Esophagus muscularis mucosa (tissue), 4 donors: ENCODE data around the gene PANX3. TPM values are rescaled to one million over a fixed set of nuclear protein-coding genes. Genes with fewer than 3 reads are reported as not detected.

Experiments used
- DNase-seq: peaks from one replicate; pipeline ENCODE4 v3.0.0-alpha.2; 2017; ENCODE audit errors: extremely low spot score
- H3K27ac ChIP-seq, 4 donors: fragments of 200-600 bp; sonication (generic); replicated peaks in 1 of 4; 1 replicate in 3 of 4; 2 replicates in 1 of 4; pipeline ENCODE4 v1.5.1; 2016 to 2019; ENCODE audit warnings: mild to moderate bottlenecking in 1 of 4
- H3K27me3 ChIP-seq, 4 donors: fragments of 200-600 bp; sonication (generic); one replicate each; pipeline versions ENCODE4 v1.5.1 to v1.6.0; 2016 to 2019
- H3K36me3 ChIP-seq, 4 donors: fragments of 200-600 bp; sonication (generic); one replicate each; pipeline ENCODE4 v1.5.1; 2016 to 2019
- H3K4me1 ChIP-seq, 4 donors: fragments of 200-600 bp; sonication (generic); one replicate each; pipeline ENCODE4 v1.5.1; 2016 to 2019
- H3K4me3 ChIP-seq, 4 donors: fragments of 200-600 bp; sonication (generic); 1 replicate in 2 of 4; 2 replicates in 2 of 4; pipeline ENCODE4 v1.5.1; 2016 to 2019; ENCODE audit warnings: mild to moderate bottlenecking in 4 of 4, moderate library complexity in 1 of 4
- H3K9me3 ChIP-seq, 4 donors: fragments of 200-600 bp; sonication (generic); 1 replicate in 3 of 4; 2 replicates in 1 of 4; pipeline ENCODE4 v1.5.1; 2016 to 2019
- CTCF ChIP-seq, 3 experiments: fragments of 200-600 bp in 2 of 3; fragments of 450-650 bp in 1 of 3; sonication (generic) in 2 of 3; IDR thresholded peaks; one replicate each; pipeline ENCODE4 v1.5.1; 2017 to 2019; ENCODE audit warnings: antibody characterized with exemption in 3 of 3, mild to moderate bottlenecking in 2 of 3, moderate library complexity in 1 of 3
- EP300 ChIP-seq: sonication (generic); formaldehyde crosslinking; IDR thresholded peaks from one replicate; pipeline ENCODE4 v1.6.1; 2017; ENCODE audit warnings: antibody characterized with exemption
- POLR2A ChIP-seq: fragments of 450-650 bp; IDR thresholded peaks from one replicate; pipeline ENCODE4 v1.6.1; 2017; ENCODE audit warnings: antibody characterized with exemption, moderate library complexity, mild to moderate bottlenecking, low read depth
- POLR2AphosphoS5 ChIP-seq, 2 donors: sonication (generic); formaldehyde crosslinking; IDR thresholded peaks; one replicate each; pipeline ENCODE4 v1.6.1; 2017; ENCODE audit warnings: antibody characterized with exemption in 2 of 2
- WGBS: methylation state at CpG from one replicate; pipeline ENCODE4 v1.1.5; 2018; 5-methylcytosine and 5-hydroxymethylcytosine counted together
- intact Hi-C: fragments of 100-400 bp; cut with DNase I; formaldehyde crosslinking; loops from one replicate; pipeline ENCODE4 v1.15.1; 2023
- total RNA-seq, 4 donors: library from RNA; depleted of rRNA; stranded (reverse); fragments of >200 nt; gene quantifications; one replicate each; pipeline versions ENCODE4 v1.1.0 to v1.2.1, GENCODE V29; 2016

Gene PANX3
- total RNA-seq, 4 donors from 2014 or later: not detected

- H3K4me1 ChIP-seq: peaks cover 0 to 10% (median 10%) of the 10 kb centered on the region in 4 donors
Observed at GRCh38 chr11:124643605-124644425, 32.6 kb downstream of the PANX3 start.

DNA sequence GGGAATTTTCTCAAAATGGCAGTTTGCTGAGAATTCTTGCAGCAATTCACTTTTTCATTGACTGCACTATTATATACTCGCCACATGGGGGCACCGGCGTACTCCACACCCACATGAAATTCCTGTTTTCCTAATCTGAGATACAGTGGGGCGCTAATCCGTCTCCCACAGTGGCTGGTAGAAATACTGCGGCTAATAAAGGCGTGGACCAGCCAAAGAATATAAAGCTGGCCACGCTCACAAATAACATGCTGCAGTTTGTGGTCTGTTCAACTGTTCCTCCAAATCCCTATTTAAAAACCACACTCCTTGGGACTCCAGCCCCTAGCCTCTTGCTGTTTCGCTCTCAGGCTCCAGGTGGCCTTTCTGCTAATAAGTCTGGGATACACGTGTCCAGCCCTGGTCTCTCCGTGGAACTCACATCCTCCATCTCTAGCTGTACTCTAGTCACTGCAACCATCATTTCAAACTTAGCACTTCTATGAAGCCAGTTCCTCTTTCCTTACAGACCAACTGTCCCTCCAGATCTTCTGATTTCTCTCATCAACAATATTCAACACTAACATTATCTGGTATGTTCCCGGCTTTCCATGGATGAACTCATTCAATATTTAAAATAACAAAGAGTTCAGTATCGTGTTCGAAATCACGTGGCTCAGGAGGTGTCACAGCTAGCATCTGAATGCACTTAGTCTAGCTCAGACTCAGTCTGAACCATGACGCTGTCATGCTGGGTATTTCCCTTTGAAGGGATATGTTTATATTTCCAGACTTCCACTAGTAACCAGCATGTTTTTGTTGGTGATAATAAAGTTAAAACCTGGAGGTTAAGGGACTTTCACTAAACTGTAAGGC is 33.4 kb downstream of the PANX3 start:
- DNase-seq: no peak
- H3K4me3 ChIP-seq: peak overlapping the region; percentile 17 to 38 (median 24)
- peaks cover 10 to 34% (median 18%) of the 10 kb centered on the region in 4 donors for H3K36me3 ChIP-seq
- H3K4me1 ChIP-seq: peaks cover 0 to 10% (median 10%) of the 10 kb centered on the region in 4 donors
- WGBS: 23% methylated on average over 16 of the region's 16 CpGs
- no peaks in the 10 kb centered on the region for H3K27me3 ChIP-seq
- TF ChIP-seq CTCF (IDR thresholded peaks at IDR 0.05): peak; percentile 71 to 75 (median 73)
- TF ChIP-seq POLR2A: no peak
- intact Hi-C loops: no loop called here
- no peak overlapping the region for H3K27ac ChIP-seq
- H3K9me3 ChIP-seq: no peaks in the 10 kb centered on the region

More at GRCh38 chr11:124643605-124644425, 32.6 kb downstream of the PANX3 start:
- 29% methylated on average over 3 of the region's 3 CpGs for WGBS
- TF ChIP-seq POLR2AphosphoS5 (IDR thresholded peaks at IDR 0.05) (no peak), CTCF (IDR thresholded peaks at IDR 0.05) (no peak), EP300 (no peak)
- intact Hi-C loops: no loop called here
- H3K27ac ChIP-seq: no peak overlapping the region
- DNase-seq: no peak
- H3K27me3 ChIP-seq: no peaks in the 10 kb centered on the region
- H3K9me3 ChIP-seq: no peaks in the 10 kb centered on the region
- H3K4me3 ChIP-seq: no peak overlapping the region
- H3K36me3 ChIP-seq: peaks cover 5 to 36% (median 19%) of the 10 kb centered on the region in 4 donors

- Histone ChIP-seq H3K27ac (no peak overlapping the region), H3K27me3 (no peaks in the 10 kb centered on the region), H3K9me3 (no peaks in the 10 kb centered on the region), H3K4me1 (peaks cover 0 to 10% (median 10%) of the 10 kb centered on the region in 4 donors), H3K4me3 (no peak overlapping the region), H3K36me3 (peaks cover 14 to 40% (median 17%) of the 10 kb centered on the region in 4 donors)
- intact Hi-C loops: no loop called here
- TF ChIP-seq EP300 (no peak), CTCF (IDR thresholded peaks at IDR 0.05) (no peak), POLR2A (no peak)
- WGBS: 74% methylated on average over 3 of the region's 3 CpGs
- DNase-seq: no peak
Observed at GRCh38 chr11:124646148-124646547, 34.9 kb downstream of the PANX3 start.

- no peak overlapping the region for H3K27ac ChIP-seq
- no peaks in the 10 kb centered on the region for H3K9me3 ChIP-seq
- DNase-seq: no peak
- peaks cover 17 to 64% (median 25%) of the 10 kb centered on the region in 4 donors for H3K36me3 ChIP-seq
- 73% methylated on average over 6 of the region's 6 CpGs for WGBS
- no peak overlapping the region for H3K4me3 ChIP-seq
- peaks cover 0 to 10% (median 10%) of the 10 kb centered on the region in 4 donors for H3K4me1 ChIP-seq
- TF ChIP-seq CTCF (IDR thresholded peaks at IDR 0.05): no peak
- TF ChIP-seq POLR2A: no peak
- TF ChIP-seq POLR2AphosphoS5 (IDR thresholded peaks at IDR 0.05): no peak
- H3K27me3 ChIP-seq: no peaks in the 10 kb centered on the region
- intact Hi-C loops: no loop called here
Observed at GRCh38 chr11:124648610-124649009, 37.4 kb downstream of the PANX3 start.
